ENCODE measurements around the gene EPB41L4B. TPM values are rescaled to one million over a fixed set of nuclear protein-coding genes. Genes with fewer than 3 reads are reported as not detected.

The EPB41L4B gene
- total and polyA plus RNA-seq, 2 of the 13 experiments (the other 11 are each of a cell fraction or from before 2014, with no cell fraction given), result 17.6 to 22.1 TPM

DNA sequence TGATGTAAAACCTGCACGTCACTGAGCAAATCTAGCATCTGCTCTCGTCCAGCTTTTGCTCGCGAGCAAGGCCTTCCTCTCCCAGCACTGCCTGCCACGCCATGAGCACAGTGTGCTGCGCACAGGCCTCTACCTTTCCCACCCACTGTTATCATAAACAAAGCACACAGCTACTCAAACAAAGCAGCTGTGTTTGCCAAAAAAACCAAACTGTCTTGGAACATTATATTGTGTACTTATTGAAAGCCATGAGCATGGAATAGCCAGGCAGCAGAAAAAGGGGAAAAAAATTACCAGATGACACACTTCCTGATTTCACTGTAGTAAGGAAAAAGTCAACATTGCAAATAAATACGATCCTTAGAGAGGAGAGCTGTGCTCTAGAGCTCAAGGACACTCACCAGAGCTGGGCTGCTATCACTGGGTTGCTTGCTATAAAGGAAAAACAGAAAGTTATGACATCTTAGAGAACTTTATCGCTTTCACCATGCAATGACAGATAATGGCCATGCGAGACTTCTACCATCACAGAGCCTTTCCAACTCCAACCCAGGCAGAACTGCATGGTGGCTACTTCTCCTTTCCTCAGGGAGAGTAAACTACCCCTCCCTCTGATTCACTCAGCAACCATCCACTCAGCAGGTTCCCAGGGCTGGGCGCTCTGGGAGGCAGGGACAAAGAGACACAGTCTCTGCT lies 69.6 kb downstream of the EPB41L4B start (continued):
- TF ChIP-seq THAP11 (CRISPR knock-in tag; IDR thresholded peaks at IDR 0.05) (peak; percentile 61), ZNF530 (CRISPR knock-in tag; IDR thresholded peaks at IDR 0.05; ENCODE audit: low read depth) (no peak), PBX3 (CRISPR knock-in tag; IDR thresholded peaks at IDR 0.05; ENCODE audit: borderline replicate concordance) (no peak), EED (CRISPR knock-in tag; IDR thresholded peaks at IDR 0.05) (no peak), SP2 (CRISPR knock-in tag; IDR thresholded peaks at IDR 0.05) (no peak), ARID4A (CRISPR knock-in tag; IDR thresholded peaks at IDR 0.05; ENCODE audit: borderline replicate concordance) (peak; percentile 38; the same call in 1 of the 2 replicates), ZNF33B (CRISPR knock-in tag; IDR thresholded peaks at IDR 0.05) (0 out of 2 replicates have a peak, but pooled peaks have one; percentile 55), JDP2 (CRISPR knock-in tag; IDR thresholded peaks at IDR 0.05; ENCODE audit: borderline replicate concordance) (no peak), ZNF619 (CRISPR knock-in tag; IDR thresholded peaks at IDR 0.05) (no peak), ZNF615 (CRISPR knock-in tag; IDR thresholded peaks at IDR 0.05; ENCODE audit: borderline replicate concordance) (no peak), YEATS4 (CRISPR knock-in tag; IDR thresholded peaks at IDR 0.05; ENCODE audit: borderline replicate concordance) (no peak), ZNF678 (CRISPR knock-in tag; IDR thresholded peaks at IDR 0.05) (no peak), ZNF326 (CRISPR knock-in tag; IDR thresholded peaks at IDR 0.05; ENCODE audit: borderline replicate concordance) (no peak), SMYD3 (CRISPR knock-in tag; IDR thresholded peaks at IDR 0.05) (no peak), GTF3A (CRISPR knock-in tag; conservative IDR thresholded peaks at IDR 0.05) (no peak), AGO1 (IDR thresholded peaks at IDR 0.05; ENCODE audit: low read depth, low read length, poor library complexity, severe bottlenecking) (no peak), MYPOP (CRISPR knock-in tag; IDR thresholded peaks at IDR 0.05) (peak; percentile 87; the same call in 1 of the 2 replicates), SP4 (CRISPR knock-in tag; IDR thresholded peaks at IDR 0.05) (no peak), HOXA9 (CRISPR knock-in tag; IDR thresholded peaks at IDR 0.05; ENCODE audit: borderline replicate concordance) (no peak), MAFG (CRISPR knock-in tag; IDR thresholded peaks at IDR 0.05) (no peak)
- TF ChIP-seq, protein P1, sequence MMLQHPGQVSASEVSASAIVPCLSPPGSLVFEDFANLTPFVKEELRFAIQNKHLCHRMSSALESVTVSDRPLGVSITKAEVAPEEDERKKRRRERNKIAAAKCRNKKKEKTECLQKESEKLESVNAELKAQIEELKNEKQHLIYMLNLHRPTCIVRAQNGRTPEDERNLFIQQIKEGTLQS (CRISPR knock-in tag; IDR thresholded peaks at IDR 0.05), result 0 out of 2 replicates have a peak, but pooled peaks have one; percentile 25

Measured in HepG2 (cell line).